Measurements from ENCODE around the gene FCHO1.

Gene FCHO1

GRCh38 chr19:17829855-17830566, 78.7 kb downstream of the FCHO1 start:
- DNase-seq (ENCODE audit: low read depth in 2 of 2) = no peak

- no peak for DNase-seq (ENCODE audit: low read depth in 2 of 2)
Observed at GRCh38 chr19:17830567-17831418, 79.5 kb downstream of the FCHO1 start.

GRCh38 chr19:17831419-17831888, 80.2 kb downstream of the FCHO1 start:
- DNase-seq (ENCODE audit: low read depth in 2 of 2) = no peak

GRCh38 chr19:17832443-17833208, 81.3 kb downstream of the FCHO1 start:
- no peak for DNase-seq (ENCODE audit: low read depth in 2 of 2)

GRCh38 chr19:17834350-17835181, 83.3 kb downstream of the FCHO1 start:
- DNase-seq (ENCODE audit: low read depth in 2 of 2) = no peak

- DNase-seq (ENCODE audit: low read depth in 2 of 2) = no peak
Observed at GRCh38 chr19:17835182-17836006, 84.1 kb downstream of the FCHO1 start.

GRCh38 chr19:17836530-17836929, 85.3 kb downstream of the FCHO1 start:
- DNase-seq (ENCODE audit: low read depth in 2 of 2) = no peak

- no peak for DNase-seq (ENCODE audit: low read depth in 2 of 2)
Observed at GRCh38 chr19:17837972-17838371, 86.7 kb downstream of the FCHO1 start.
